KMS-11 (cell line): Measurements from ENCODE around the gene TSPAN1.

Experiments
- H2AFZ ChIP-seq: fragments of 200-600 bp; sonication (generic); 2 replicates; pipeline ENCODE4 v1.6.1; 2016; ENCODE audit warnings: antibody characterized with exemption, mixed run types, low read depth
- H3K27ac ChIP-seq: fragments of 200-600 bp; sonication (generic); 2 replicates; pipeline ENCODE4 v1.6.1; 2016; ENCODE audit warnings: mild to moderate bottlenecking, mixed run types
- H3K27me3 ChIP-seq: fragments of 200-600 bp; sonication (generic); 2 replicates; pipeline ENCODE4 v1.6.1; 2017; ENCODE audit warnings: mild to moderate bottlenecking, low read depth, mixed run types, moderate library complexity; ENCODE audit not compliant: insufficient read depth
- H3K36me3 ChIP-seq: fragments of 200-600 bp; sonication (generic); 2 replicates; pipeline ENCODE4 v1.6.1; 2017; ENCODE audit warnings: mild to moderate bottlenecking, mixed run types; ENCODE audit not compliant: insufficient read depth
- H3K4me1 ChIP-seq: fragments of 200-600 bp; sonication (generic); 2 replicates; pipeline ENCODE4 v1.6.1; 2016; ENCODE audit warnings: mild to moderate bottlenecking, low read depth, mixed run types; ENCODE audit not compliant: poor library complexity, severe bottlenecking
- H3K4me2 ChIP-seq: fragments of 200-600 bp; sonication (generic); 2 replicates; pipeline ENCODE4 v1.7.0; 2016; ENCODE audit warnings: mild to moderate bottlenecking, mixed run types
- H3K4me3 ChIP-seq: fragments of 200-600 bp; sonication (generic); IDR thresholded peaks from 2 replicates; pipeline ENCODE4 v1.6.1; 2017; ENCODE audit warnings: low read depth, low read length, mixed read lengths; ENCODE audit not compliant: insufficient read depth
- H3K79me2 ChIP-seq: fragments of 200-600 bp; sonication (generic); 2 replicates; pipeline ENCODE4 v1.6.1; 2016; ENCODE audit warnings: low read depth, mixed run types; ENCODE audit not compliant: insufficient read depth
- H3K9ac ChIP-seq: fragments of 200-600 bp; sonication (generic); 2 replicates; pipeline ENCODE4 v1.6.1; 2016; ENCODE audit warnings: mild to moderate bottlenecking, mixed run types
- H4K20me1 ChIP-seq: fragments of 200-600 bp; sonication (generic); 2 replicates; pipeline ENCODE4 v1.6.1; 2016; ENCODE audit warnings: mild to moderate bottlenecking, mixed run types; ENCODE audit not compliant: insufficient read depth
- CTCF ChIP-seq: fragments of 200-600 bp; sonication (generic); conservative IDR thresholded peaks from 2 replicates; pipeline ENCODE4 v1.6.1; 2017; ENCODE audit warnings: low read depth, mild to moderate bottlenecking, antibody characterized with exemption, low read length, moderate library complexity, mixed read lengths

The TSPAN1 gene

GRCh38 chr1:46183079-46183847 lies 8.4 kb downstream of the TSPAN1 start:
- no peak for TF ChIP-seq CTCF
- Histone ChIP-seq H2AFZ (no peak overlapping the region), H3K27me3 (no peaks in the 10 kb centered on the region), H3K27ac (no peak overlapping the region), H3K36me3 (no peaks in the 10 kb centered on the region), H3K4me1 (peaks cover 32% of the 10 kb centered on the region), H3K9ac (no peak overlapping the region), H3K4me2 (no peak overlapping the region), H4K20me1 (no peaks in the 10 kb centered on the region), H3K4me3 (no peak overlapping the region), H3K79me2 (no peaks in the 10 kb centered on the region)

DNA sequence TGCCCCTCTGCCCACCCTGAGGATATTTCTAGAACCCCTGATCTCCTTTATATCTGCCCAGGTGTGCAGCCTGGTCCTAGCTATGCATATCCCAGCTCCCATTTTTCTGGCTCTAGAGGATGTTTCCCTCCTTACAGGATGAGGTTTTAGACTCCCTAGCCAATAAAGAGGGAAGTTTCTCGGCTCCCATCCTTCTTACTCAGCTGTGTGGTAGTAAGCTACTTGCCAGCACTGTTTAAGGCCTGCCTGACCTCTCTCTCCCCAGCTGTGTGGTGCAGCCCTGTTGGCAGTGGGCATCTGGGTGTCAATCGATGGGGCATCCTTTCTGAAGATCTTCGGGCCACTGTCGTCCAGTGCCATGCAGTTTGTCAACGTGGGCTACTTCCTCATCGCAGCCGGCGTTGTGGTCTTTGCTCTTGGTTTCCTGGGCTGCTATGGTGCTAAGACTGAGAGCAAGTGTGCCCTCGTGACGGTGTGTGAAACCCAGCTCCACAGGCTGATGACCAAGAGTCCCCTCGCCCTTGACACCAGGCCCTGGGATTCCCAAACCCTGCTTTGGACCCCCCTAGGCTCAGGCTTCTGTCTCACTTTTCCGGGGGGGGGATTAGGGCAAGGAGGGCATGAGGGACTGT lies 9.2 kb downstream of the TSPAN1 start:
- Histone ChIP-seq H3K36me3 (no peaks in the 10 kb centered on the region), H4K20me1 (no peaks in the 10 kb centered on the region), H3K4me2 (no peak overlapping the region), H3K27ac (no peak overlapping the region), H3K9ac (no peak overlapping the region), H3K4me1 (peaks cover 32% of the 10 kb centered on the region), H3K27me3 (no peaks in the 10 kb centered on the region), H3K4me3 (no peak overlapping the region), H3K79me2 (no peaks in the 10 kb centered on the region), H2AFZ (no peak overlapping the region)
- no peak for TF ChIP-seq CTCF

DNA sequence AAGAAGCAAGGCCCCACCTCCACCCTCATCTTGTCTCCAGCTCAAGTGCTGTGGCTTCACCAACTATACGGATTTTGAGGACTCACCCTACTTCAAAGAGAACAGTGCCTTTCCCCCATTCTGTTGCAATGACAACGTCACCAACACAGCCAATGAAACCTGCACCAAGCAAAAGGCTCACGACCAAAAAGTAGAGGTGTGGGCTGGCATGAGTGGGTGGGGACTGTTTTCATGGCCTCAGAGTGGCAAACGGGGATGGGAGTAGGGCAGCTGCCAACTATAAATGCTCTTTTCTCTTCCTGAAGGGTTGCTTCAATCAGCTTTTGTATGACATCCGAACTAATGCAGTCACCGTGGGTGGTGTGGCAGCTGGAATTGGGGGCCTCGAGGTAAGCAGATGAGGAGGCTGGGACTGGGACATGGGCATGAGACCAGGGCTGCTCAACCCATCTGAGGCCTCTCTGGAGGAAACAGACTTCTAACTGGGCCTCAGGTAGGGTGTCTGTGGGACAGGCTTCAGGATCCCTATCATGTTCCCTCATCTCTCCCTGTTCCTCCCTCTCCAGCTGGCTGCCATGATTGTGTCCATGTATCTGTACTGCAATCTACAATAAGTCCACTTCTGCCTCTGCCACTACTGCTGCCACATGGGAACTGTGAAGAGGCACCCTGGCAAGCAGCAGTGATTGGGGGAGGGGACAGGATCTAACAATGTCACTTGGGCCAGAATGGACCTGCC lies 10.2 kb downstream of the TSPAN1 start:
- Histone ChIP-seq H3K4me1 (peaks cover 24% of the 10 kb centered on the region), H3K4me3 (no peak overlapping the region), H3K36me3 (no peaks in the 10 kb centered on the region), H3K4me2 (no peak overlapping the region), H3K27me3 (no peaks in the 10 kb centered on the region), H2AFZ (no peak overlapping the region), H4K20me1 (no peaks in the 10 kb centered on the region), H3K9ac (no peak overlapping the region), H3K27ac (no peak overlapping the region), H3K79me2 (no peaks in the 10 kb centered on the region)
- no peak for TF ChIP-seq CTCF

- H3K79me2 ChIP-seq = no peaks in the 10 kb centered on the region
- H3K4me2 ChIP-seq = no peak overlapping the region
- H3K4me3 ChIP-seq = no peak overlapping the region
- H3K27ac ChIP-seq = no peak overlapping the region
- H2AFZ ChIP-seq = no peak overlapping the region
- TF ChIP-seq CTCF = no peak
- no peaks in the 10 kb centered on the region for H3K27me3 ChIP-seq
- no peaks in the 10 kb centered on the region for H3K36me3 ChIP-seq
- H3K4me1 ChIP-seq = peaks cover 19% of the 10 kb centered on the region
- no peaks in the 10 kb centered on the region for H4K20me1 ChIP-seq
- H3K9ac ChIP-seq = no peak overlapping the region
Observed at GRCh38 chr1:46186076-46186475, 11.2 kb downstream of the TSPAN1 start.
